SK-MEL-5 (cell line): ENCODE results near the gene MAST4. TPM values are rescaled to one million over a fixed set of nuclear protein-coding genes. Genes with fewer than 3 reads are reported as not detected.

Experiments used
- DNase-seq: peaks from one replicate; pipeline ENCODE4 v3.0.0-alpha.2; 2016; ENCODE audit warnings: low read depth, low spot score
- in situ Hi-C: cut with HindIII; loops from 2 replicates; pipeline ENCODE4 v1.10.0; 2016; ENCODE audit warnings: low sequenced_read_pairs, high pct_unique_total_duplicates, low pct_unique_long_range_greater_than_20kb
- total RNA-seq: library from RNA; depleted of rRNA; stranded (reverse); fragments of >200 nt; shearing (Covaris generic); gene quantifications from 2 replicates; pipeline ENCODE4 v1.2.3, GENCODE V29; 2014

The MAST4 gene
- total RNA-seq, 1 experiment from 2014 or later: 1.6 TPM

GRCh38 chr5:67178085-67178484, 581.9 kb downstream of the MAST4 start:
- DNase-seq: no peak
- in situ Hi-C loops: no loop called here

GRCh38 chr5:67178966-67179365, 582.8 kb downstream of the MAST4 start:
- in situ Hi-C loops: no loop called here
- no peak for DNase-seq

- DNase-seq: no peak
- in situ Hi-C loops: no loop called here
These were observed 583.6 kb downstream of the MAST4 start for GRCh38 chr5:67179697-67180361.

- no peak for DNase-seq
- in situ Hi-C loops: no loop called here
These were observed 585.5 kb downstream of the MAST4 start for GRCh38 chr5:67181648-67182221.

GRCh38 chr5:67182301-67182790, 586.2 kb downstream of the MAST4 start:
- in situ Hi-C loops: no loop called here
- DNase-seq: no peak

GRCh38 chr5:67183859-67184258, 587.7 kb downstream of the MAST4 start:
- in situ Hi-C loops: no loop called here
- DNase-seq: no peak

GRCh38 chr5:67187006-67187715, 591.0 kb downstream of the MAST4 start:
- no peak for DNase-seq
- in situ Hi-C loops: no loop called here

- in situ Hi-C loops: no loop called here
- no peak for DNase-seq
These were observed 592.3 kb downstream of the MAST4 start for GRCh38 chr5:67188274-67189078.

- in situ Hi-C loops: no loop called here
- no peak for DNase-seq
These were observed 592.8 kb downstream of the MAST4 start for GRCh38 chr5:67189079-67189354.

- in situ Hi-C loops: no loop called here
- DNase-seq: no peak
These were observed 593.7 kb downstream of the MAST4 start for GRCh38 chr5:67189931-67190330.

GRCh38 chr5:67190410-67190809, 594.2 kb downstream of the MAST4 start:
- DNase-seq: no peak
- in situ Hi-C loops: no loop called here

- no peak for DNase-seq
- in situ Hi-C loops: no loop called here
These were observed 594.7 kb downstream of the MAST4 start for GRCh38 chr5:67190861-67191260.

- in situ Hi-C loops: no loop called here
- DNase-seq: no peak
These were observed 596.7 kb downstream of the MAST4 start for GRCh38 chr5:67192719-67193438.

GRCh38 chr5:67193439-67193807, 597.2 kb downstream of the MAST4 start:
- in situ Hi-C loops: no loop called here

GRCh38 chr5:67194166-67194565, 598.0 kb downstream of the MAST4 start:
- DNase-seq: no peak
- in situ Hi-C loops: no loop called here

More at GRCh38 chr5:67193439-67193807, 597.2 kb downstream of the MAST4 start:
- DNase-seq: no peak

GRCh38 chr5:67195406-67196275, 599.4 kb downstream of the MAST4 start:
- no peak for DNase-seq
- in situ Hi-C loops: no loop called here

GRCh38 chr5:67196537-67197059, 600.4 kb downstream of the MAST4 start, which contains the start of gene CD180:
Gene CD180 (minus strand): TSS chr5:67196799. CDS start chr5:67196641, 158 bp downstream.
- in situ Hi-C loops: no loop called here
- DNase-seq: no peak
